GM21825 (cell line): ENCODE measurements around the gene SP3.
"Not testable (repeated sequence)": the region's sequence is repeated elsewhere in the genome, so short reads cannot be mapped to it uniquely, and the experiment has no call there.

ENCODE experiments used
- ATAC-seq: cut with Tn5 transposase; IDR thresholded peaks from one replicate; pipeline ENCODE4 v1.9.1; 2021; ENCODE audit warnings: mild to moderate bottlenecking, moderate library complexity; ENCODE audit not compliant: unreplicated experiment

SP3 gene

DNA sequence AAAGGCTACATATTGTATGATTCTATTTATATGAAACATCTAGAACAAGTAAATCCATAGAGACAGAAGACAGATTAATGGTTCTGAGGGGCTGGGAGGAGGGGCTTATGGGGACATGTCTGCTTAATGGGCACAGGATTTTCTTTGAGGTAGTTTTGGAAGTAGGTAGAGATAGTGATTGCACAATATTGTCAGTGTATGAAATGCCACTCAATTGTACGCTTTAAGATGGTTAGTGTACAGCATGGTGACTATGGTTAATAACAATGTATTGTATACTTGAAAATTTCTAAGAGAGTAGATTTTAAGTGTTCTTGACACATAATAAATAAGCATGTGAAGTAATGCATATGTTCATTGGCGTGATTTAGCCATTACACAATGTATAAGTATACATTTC is 68.4 kb downstream of the SP3 start:
- ATAC-seq, result no peak

DNA sequence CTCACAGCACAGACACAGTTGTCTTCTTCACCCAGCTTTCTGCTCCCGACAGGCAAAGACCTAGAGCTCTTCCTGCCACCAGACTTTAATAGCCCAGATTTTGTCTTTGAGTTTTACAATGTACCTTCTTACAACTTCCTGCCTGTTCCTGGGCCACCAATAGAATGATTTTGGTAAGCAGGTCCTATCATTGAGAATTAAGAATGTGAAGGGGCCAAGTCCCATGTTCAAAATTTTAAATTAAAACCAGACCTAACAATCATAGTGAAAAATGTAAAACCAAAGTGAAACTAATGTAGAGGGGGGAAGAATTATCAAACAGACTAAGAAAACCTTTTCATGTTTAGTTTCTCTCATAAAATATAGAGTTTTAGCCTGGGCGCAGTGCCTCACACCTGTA is 72.8 kb downstream of the SP3 start:
- no peak for ATAC-seq

DNA sequence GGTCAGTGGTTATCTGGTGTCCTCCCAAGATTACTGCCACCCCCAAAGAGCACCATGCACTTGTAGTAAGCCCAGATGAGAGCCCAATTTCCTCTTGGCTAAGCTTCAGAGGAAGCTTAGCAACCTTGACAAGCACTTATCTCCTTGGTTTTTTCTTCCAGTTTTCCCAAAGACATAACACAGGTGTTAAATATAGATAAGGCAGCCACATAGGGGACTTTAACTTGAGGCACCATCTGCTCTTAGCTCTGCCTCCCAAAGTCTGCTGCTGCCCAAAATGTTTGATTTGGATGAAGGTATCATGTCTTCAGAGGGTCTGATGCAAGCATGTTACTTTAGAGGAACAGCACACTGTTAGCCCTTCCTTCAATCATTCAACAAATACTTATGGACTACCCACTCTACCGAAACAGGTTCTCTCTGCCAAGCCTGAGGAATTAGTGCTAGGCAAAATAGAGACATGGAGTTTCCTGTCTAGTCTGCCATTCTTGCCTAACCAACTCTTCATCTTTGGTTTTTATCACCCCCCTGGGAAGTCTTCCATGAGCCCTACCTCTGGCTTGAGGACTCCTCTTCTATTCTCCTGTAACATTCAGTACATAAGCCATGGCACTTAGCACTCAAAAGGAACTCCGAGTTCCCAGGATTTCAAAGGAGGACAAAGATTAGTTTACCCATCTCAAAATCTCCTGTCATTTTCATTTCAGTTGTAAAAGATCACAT is 73.7 kb downstream of the SP3 start:
- ATAC-seq, result no peak

DNA sequence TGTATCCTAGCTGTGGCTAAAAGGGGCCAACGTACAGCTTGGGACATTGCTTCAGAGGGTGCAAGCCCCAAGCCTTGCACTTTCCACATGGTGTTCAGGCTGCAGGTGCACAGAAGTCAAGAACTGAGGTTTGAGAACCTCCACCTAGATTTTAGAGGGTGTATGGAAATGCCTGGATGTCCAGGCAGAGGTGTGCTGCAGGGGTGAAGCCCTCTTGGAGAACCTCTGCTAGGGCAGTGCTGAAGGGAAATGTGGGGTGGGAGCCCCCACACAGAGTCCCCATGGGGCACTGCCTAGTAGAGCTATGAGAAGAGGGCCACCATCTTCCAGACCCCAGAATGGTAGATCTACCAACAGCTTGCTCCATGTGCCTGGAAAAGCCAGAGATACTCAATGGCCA is 75.7 kb downstream of the SP3 start:
- ATAC-seq, result not testable (repeated sequence)

DNA sequence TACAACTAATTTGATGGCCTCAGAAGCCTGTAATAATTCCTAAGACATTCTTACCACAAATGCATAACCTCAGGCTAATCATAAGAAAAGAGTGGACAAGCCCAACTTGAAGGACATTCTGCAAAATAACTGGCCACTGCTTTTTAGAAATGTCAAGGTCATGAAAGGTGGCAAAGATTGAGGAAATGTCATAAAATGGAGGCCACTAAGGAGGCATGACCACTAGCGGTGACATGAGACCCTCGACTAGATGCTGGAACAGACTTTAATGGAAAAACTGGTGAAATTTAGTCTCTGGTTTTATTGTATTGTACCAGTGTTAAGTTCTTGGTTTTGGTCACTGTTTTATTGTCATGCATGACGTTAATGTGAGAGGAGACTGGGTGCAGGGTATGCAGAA is 78.6 kb downstream of the SP3 start:
- ATAC-seq, result no peak

DNA sequence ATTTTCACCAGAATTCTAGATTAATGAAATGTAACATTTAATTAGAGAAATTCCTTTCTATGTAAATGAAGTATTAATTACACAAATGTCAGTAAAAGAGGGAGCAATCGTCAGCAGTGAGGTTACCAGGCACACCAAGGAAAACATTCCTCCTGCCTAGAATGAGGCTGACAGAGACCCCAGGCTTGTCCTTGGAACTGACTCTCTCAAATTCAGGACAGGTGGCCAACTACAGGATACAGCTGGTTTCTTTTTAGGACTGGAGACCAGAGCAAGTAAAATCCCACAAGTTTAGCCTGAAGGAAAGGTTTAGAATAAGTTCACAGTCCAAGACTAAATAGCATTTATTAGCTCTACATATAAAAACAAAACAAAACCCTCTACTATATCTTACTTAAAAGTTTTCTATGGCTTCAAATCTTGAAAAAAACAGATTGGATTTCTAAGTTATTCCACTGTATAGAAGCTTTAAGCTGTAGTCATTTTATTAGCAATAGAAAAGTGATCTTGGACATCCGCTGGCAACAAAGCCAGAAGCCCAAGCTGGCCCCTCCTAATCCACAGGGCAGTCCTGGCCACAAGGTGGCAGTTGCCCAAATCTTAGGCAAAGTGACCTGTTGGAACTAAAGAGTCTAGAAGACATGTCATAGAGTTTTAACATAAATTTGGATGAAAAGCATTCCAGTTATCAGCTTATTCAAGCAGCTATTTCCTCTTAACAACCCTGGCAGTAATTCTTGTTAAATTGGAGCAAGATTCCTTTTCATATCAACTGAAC is 81.0 kb downstream of the SP3 start:
- ATAC-seq, result no peak

DNA sequence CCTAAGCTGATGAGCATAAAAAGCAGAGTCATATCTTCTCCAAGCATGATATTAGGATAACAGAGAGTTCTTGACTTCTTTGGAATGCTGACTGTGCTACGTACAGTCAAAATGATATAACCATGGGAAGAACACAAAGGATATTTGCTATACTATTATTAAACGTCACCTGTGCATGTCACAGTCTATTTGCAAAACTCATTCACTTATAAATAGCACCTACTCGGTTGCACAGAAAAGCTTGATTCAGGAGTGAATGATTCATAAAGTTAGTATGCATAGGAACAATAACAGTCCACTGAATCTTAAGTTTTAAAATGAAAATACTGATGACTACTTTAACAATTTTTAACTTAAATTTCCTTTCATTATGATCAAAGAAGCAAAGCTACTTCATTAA is 83.3 kb downstream of the SP3 start:
- no peak for ATAC-seq

DNA sequence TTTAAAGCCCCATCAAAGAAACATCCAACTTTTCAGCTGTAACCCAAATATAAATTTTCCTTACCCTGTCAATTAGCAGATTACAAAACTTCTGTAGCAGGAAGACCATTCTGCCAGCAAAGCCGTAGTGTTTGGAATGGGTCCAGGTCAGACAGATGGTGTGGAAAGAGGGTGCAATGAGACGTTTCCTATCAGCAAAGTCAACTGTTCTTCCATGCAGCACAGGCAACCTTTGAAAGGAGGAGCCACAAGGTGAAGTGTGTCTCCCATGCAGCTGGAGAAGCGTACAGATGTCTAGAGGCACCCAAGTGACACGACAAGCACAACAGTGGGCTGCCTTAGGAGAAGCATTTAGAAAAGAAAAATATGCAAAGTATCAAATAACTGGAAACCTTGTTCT is 83.7 kb downstream of the SP3 start:
- ATAC-seq, result no peak

DNA sequence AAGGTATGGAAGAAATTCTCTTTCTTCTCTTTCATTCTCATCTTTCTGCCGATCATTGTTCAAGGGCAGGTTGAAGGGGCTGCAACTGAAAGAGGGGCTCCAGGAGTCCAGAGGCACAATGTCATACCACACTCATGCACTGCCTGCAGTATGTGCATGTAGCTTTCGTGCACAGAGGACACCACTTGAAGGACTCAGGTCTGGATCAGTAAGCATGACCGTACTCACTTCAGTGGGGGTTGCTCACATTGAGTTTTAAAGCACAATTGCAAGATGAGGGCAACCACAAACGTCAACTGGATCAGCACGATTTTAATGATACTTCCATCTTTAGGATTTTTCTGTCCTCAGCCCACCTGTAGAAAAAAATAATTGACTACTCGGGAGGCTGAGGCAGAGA is 84.6 kb downstream of the SP3 start:
- no peak for ATAC-seq

DNA sequence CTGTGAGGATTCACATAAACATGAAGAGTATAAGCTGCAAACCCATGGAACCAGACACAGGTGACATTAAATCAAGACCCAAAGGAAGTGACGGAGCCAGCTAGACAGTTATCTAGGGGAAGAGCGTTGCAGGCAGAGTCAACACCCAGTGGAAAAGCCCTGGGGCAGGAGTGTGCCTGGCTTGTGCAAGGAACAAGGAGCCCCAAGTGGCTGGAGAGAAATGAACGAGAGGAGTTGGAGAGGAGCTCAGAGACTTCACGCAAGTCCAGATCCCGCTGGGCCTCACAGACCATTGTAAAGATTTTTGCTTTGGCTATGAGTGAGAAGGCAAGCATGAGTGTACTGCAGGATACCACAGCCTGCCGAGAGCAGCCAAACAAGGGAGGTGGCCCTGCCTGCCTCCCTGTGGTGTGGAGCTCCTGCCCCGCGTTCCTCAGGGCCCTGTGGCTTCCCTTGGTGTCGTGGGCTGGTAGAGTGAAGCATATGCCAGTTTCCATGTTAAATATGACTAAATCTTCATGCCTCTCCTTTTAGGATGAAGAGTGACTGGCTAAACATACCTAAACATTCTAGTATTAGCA is 88.2 kb downstream of the SP3 start:
- ATAC-seq, result no peak

DNA sequence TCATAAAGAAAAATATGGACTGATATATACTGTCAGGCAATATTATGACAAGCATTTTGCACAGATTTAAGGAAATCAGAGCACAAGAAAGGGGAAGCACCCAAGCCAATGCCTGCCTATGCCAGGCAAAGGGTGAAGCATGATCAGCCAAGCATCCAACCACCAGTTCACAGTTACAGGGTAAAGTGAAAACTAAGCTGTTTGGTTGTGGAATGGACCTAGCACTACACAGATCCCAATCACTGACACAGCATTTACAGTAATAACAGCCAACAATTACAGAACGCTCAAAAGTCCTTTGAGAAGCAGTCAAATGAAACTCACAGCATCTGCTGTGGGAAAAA is 90.3 kb downstream of the SP3 start:
- ATAC-seq, result peak; percentile 97

DNA sequence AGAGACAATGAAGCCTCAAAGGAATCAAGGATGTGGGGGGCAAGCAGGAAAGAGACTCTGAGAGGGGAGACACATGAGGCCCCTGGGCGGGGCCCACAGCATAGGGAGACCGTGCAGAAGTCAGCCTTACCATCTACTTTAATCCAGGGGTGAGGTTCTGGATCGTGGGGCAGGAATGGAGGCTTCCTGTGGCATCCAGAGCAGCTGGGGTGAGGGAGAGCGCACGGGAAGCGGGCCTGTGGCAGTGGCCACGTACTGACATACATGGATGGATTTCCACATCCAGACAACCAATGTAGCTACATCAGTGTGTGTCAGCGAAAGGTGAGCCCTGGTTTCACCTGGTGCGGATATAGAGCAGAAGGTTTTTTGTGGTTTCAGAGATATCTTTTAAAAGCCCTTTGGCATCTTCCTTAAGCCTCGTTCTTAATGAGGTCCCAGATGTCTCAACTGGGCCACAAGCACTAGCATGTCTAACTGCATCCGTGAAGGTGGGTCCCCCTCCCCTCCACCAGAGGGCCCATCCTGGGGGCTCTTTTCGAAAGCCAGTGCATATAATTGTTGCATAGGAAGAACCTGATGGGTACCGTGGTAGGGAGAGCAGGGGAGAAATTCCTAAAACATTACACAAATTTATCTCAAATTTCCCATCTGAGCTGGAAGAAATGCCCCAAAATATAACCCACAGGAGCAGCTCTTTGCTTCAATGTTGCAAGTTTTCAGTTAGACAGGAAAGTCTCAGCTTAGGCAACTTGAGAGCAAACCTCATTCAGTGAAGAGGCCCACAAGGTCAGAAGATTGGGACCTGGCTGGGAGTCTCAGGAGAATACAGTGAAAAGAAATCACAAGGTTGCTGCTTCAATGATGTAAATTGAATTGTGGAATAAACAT is 90.9 kb downstream of the SP3 start:
- peak; percentile 41 for ATAC-seq

DNA sequence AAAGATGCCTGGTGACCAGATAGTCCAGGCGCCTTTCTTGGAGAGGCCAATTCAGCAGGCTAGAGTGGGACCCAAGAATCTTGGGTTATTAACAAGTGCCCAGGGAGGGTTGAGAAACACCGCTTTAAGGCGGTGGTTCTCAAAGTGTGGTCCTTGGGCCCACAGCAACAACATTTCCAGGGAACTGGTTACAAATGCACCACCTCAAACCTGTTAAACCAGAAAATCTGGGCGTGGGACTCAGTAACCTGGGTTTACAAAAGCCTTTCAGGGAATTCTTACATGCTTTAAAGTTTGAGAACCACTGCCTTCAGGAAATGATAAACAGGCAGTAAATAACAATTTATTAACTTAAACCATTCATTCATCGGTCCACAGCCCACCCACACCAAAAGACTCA is 92.5 kb downstream of the SP3 start:
- ATAC-seq, result no peak

DNA sequence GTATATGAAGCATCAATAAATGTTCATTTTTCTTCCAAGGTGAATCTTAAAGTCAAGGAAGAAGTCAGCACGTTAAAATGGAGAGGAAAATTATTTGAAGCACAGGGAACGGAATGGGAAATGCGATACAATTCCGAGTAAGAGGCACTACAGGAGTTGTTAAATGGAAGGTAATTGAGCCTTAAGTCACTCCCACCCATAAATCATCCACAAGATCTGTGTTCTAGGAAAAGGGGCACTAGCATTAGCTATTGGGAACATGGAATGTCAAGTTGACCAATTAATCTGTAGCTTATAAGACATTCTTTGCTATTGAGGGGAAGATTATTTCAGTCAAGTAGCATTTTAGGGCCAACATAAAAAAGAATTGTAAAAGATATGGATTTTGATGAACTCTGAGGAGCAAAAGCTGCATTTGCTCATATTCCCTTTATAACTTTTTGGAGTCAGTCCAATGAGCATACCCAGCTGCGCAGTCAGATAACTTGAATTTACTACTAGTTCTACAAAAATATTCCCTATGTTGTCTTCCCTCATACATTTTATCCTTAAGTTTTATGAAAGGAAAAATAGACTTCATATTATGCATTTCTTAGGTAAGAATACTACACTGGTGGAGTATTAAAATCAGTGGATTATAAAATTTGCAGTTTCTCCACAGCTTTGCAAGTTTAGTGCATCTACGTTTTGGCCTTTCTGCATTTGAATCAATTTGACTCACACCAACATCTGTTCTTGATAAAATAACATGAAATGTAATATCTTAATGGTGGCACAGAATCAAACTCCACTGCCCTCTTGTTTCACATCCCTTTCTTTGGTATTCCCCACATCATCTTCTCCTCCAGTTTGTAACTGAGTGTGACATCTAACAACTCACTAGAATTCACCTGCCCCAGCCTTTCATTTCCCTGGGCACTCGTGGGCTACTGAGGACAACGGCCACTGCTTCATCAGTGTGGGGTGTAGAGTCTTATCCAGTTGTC is 95.6 kb downstream of the SP3 start:
- ATAC-seq, result no peak

DNA sequence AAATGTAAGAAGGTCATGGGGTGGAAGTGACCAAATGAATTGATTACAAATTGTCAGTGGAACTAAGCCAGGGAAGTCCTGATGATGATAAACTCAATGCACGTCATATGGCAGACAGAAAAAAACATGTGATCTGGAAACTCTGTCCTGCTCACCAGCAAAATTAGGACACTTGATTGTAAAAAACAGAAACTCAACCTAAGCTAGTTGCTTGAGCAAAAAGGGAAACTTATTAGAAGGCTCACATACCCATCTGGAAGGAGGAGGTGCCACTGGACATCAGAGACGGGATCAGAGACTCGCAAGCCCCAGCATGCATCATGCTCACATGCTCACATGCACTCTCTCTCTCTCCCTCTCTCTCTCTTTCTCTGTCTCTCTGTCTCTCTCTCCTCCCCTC is 96.8 kb downstream of the SP3 start:
- ATAC-seq, result no peak

DNA sequence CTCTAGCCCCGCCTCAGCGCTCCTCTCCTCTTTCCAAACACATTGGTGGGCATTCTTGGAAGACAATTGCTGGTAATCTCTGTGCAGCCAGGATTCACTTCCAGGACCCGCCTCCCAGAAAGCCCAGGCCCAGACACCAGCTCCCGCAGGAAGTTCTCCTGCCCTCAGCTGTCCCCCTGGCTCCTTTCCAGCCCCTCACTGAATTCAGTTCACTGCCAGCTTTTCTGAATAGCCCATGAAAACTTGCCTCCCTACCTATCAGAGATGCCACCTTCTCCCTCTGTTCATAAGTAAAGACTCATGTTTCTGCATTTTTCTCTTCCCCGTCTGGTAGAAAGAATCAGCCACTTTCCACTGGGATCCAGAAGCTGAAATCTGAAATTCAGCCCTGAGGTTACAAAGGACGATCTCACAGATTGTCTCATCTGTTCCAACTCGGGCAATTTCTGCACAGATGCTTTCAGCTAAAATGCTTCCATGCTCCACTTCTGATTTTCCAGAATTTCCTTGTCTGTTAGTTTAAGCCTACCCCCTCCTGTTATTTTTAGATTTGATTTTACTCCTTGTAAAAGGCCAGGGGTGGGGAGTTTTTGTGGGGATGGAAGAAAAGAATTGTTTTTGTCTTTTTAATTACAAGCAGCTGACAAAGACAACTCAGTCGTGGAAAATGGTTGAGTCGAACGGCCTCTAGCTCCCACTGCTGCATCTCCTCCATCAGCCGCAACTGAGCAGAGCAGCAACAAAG is 98.1 kb downstream of the SP3 start:
- no peak for ATAC-seq

DNA sequence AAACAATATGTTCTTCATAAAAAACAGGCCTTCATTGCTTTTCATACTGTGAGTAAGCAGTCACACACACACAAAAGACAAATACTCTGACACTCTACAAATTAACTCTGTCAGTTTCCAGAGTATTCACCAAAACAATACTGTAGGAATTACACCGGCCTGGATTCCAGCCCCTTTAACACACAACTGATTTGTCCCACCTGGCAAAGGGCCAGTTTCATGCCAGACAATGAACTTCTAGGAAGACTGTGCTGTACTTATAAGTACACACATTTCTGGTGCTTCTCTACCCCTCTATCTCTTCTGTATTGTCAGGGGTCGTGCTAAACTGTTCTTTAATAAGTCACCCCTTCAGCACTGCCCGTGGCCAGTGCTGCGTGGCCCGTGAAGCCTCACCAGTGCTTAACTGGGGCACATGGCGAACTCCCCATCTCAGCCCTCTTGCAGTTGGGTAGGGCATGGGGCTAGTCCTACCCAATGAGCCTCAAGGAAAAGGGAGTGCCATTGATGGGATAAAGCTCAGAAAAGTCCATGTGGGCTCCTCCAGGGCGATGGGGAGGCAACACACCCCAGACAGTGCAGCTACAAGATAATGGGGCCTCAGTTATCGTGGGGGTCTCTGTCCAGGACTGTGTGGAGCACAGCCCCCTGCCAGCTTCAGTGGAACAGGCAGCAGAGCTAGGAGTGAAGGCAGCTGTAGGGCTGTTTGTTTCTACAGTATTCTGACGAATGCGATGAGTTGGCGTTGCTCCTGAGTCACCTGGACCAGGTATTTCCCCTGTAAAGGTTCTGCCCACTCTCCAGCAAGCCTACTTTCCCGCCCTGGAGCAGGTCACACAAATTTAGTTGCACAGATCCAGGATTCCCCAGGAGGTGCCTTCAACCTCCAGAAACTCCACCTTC is 99.0 kb downstream of the SP3 start:
- ATAC-seq, result no peak

DNA sequence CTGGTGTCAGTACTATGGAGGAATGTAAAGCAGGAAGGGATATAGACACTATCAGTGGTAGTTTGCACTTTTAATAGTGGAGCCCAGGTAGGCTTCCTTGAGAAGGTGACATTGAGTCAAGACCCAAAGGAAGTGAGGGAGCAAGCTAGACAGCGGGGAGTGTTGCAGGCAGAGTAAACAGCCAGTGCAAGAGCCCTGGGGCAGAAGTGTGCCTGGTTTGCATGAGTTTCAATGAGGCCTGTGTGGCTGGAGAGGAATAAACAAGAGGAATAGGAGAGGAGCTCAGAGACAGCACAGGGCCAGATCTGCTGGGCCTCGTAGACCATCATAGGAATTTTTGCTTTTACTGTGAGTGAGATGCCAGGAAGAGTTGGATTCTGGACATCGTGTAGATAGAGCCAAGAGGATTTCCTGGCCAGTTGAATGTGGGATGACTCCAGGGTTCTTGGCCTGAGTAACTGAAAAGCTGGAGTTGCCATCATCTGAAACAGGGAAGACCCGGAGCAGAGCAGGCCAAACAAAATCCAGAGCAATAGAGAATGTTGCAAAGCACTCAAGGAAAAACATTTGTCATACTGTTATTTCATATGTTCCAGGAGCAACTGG is 102.5 kb downstream of the SP3 start:
- no peak for ATAC-seq
